Panc1 (cell line): ENCODE measurements around the gene ATRN. TPM values are rescaled to one million over a fixed set of nuclear protein-coding genes. Genes with fewer than 3 reads are reported as not detected.

Experiments
- ATAC-seq: fragments of 200-7000 bp; cut with Tn5 transposase; 2 replicates; pipeline ENCODE4 v1.9.1; 2020; ENCODE audit warnings: mild to moderate bottlenecking, moderate library complexity
- BruUV-seq: library from RNA; stranded (reverse); fragments of 400-500 nt; replicated peaks from 2 replicates; lab custom pipeline; 2021; lab: Mats Ljungman, UMichigan
- CTCF ChIA-PET: fragments of 300-600 bp; sonication (Branson Sonifier 250); formaldehyde crosslinking; loops from one replicate; lab custom pipeline; 2022; ENCODE audit warnings: antibody characterized with exemption; lab: Charles Lee
- POLR2A ChIA-PET: fragments of 300-600 bp; sonication (Branson Sonifier 250); formaldehyde crosslinking; loops from one replicate; lab custom pipeline; 2022; ENCODE audit warnings: antibody characterized with exemption; lab: Charles Lee
- DNase-seq: peaks from one replicate; pipeline ENCODE4 v3.0.0-alpha.2; 2010; ENCODE audit warnings: low read depth, low spot score
- H3K27ac ChIP-seq: 2 replicates; pipeline ENCODE4 v1.5.1; 2011; ENCODE audit warnings: mild to moderate bottlenecking, low read length, inconsistent platforms
- H3K27me3 ChIP-seq: fragments of 200-500 bp; sonication (Bioruptor generic); 2 replicates; pipeline ENCODE4 v1.6.0; 2014; ENCODE audit warnings: low read length, inconsistent platforms; ENCODE audit not compliant: control insufficient read depth, insufficient read depth
- H3K36me3 ChIP-seq: fragments of 200-500 bp; sonication (Bioruptor generic); 2 replicates; pipeline ENCODE4 v1.5.1; 2014; ENCODE audit warnings: inconsistent platforms, mild to moderate bottlenecking, low read length, moderate library complexity; ENCODE audit not compliant: control insufficient read depth, insufficient read depth
- H3K4me1 ChIP-seq: 2 replicates; pipeline ENCODE4 v1.5.1; 2011; ENCODE audit warnings: inconsistent platforms, mild to moderate bottlenecking, low read length, moderate library complexity; ENCODE audit not compliant: control insufficient read depth, insufficient read depth
- H3K4me3 ChIP-seq, 2 experiments: 2 replicates each; pipeline ENCODE4 v1.5.1; 2011 to 2012; ENCODE audit warnings: low read depth in 2 of 2, low read length in 2 of 2, mild to moderate bottlenecking in 2 of 2, inconsistent platforms in 1 of 2, moderate library complexity in 1 of 2
- H3K9me3 ChIP-seq: fragments of 200-500 bp; sonication (Bioruptor generic); 2 replicates; pipeline ENCODE4 v1.5.1; 2014; ENCODE audit warnings: low read depth, mild to moderate bottlenecking, inconsistent platforms, low read length, moderate library complexity; ENCODE audit not compliant: control insufficient read depth, insufficient read depth
- POLR2AphosphoS5 ChIP-seq: IDR thresholded peaks from 2 replicates; pipeline ENCODE4 v1.6.1; 2012; ENCODE audit warnings: mild to moderate bottlenecking, low read depth, low read length, moderate library complexity
- SIN3A ChIP-seq: IDR thresholded peaks from 2 replicates; pipeline ENCODE4 v1.6.1; 2012; ENCODE audit warnings: low read depth, mild to moderate bottlenecking, low read length, moderate library complexity, borderline replicate concordance; ENCODE audit not compliant: insufficient read depth
- TCF7L2 ChIP-seq: IDR thresholded peaks from 2 replicates; pipeline ENCODE4 v1.6.1; 2011; ENCODE audit warnings: mild to moderate bottlenecking, low read depth, low read length, inconsistent platforms
- in situ Hi-C: cut with HindIII; loops from 2 replicates; pipeline ENCODE4 v1.10.0; 2016; ENCODE audit warnings: low sequenced_read_pairs, low pct_unique_long_range_greater_than_20kb
- intact Hi-C: fragments of 100-400 bp; cut with micrococcal nuclease; formaldehyde crosslinking; loops from one replicate; pipeline ENCODE4 v1.10.0; 2022; ENCODE audit not compliant: unreplicated experiment
- total RNA-seq: library from RNA; stranded (reverse); gene quantifications from one replicate; pipeline ENCODE4 v1.2.1, GENCODE V29; 2021; ENCODE audit not compliant: unreplicated experiment
- TF ChIP-seq, protein P1 (sequence below): fragments of 450-650 bp; IDR thresholded peaks from 2 replicates; pipeline ENCODE4 v1.5.1; 2017; ENCODE audit warnings: mild to moderate bottlenecking
- TF ChIP-seq, protein P2 (sequence below), 2 experiments: IDR thresholded peaks; 2 replicates each; pipeline ENCODE4 v1.6.1; 2011 to 2012; ENCODE audit warnings: low read depth in 2 of 2, control low read depth in 1 of 2, low read length in 1 of 2, mild to moderate bottlenecking in 1 of 2, moderate library complexity in 1 of 2; ENCODE audit not compliant: insufficient read depth in 1 of 2

Gene ATRN
- total RNA-seq, 1 experiment from 2014 or later, result 33.8 TPM

DNA sequence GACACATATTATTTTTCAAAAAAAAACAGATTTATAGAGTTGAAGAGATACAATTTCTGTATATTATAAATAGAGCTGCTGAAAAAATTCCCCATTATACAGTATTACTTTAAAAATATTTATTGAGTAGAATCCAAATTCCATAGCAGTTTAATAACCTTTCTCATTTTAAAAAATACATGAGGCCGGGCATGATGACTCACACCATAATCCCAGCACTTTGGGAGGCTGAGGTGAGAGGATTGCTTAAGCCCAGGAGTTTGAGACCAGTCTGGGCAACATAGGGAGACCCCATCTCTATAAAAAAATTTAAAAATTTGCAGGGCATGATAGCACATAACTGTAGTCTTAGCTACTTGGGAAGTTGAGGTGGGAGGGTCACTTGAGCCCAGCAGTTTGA, 13.0 kb downstream of the ATRN start:
- Histone ChIP-seq H3K27ac (no peak overlapping the region), H3K4me3 (no peak overlapping the region), H3K27me3 (no peaks in the 10 kb centered on the region), H3K4me1 (peaks cover 3% of the 10 kb centered on the region; the same call in 1 of the 2 replicates), H3K36me3 (no peaks in the 10 kb centered on the region), H3K9me3 (peaks cover 13% of the 10 kb centered on the region; the same call in 1 of the 2 replicates)
- in situ Hi-C loops (no loop called here), intact Hi-C loops (no loop called here)
- no peak for TF ChIP-seq POLR2AphosphoS5
- TF ChIP-seq, protein P1, sequence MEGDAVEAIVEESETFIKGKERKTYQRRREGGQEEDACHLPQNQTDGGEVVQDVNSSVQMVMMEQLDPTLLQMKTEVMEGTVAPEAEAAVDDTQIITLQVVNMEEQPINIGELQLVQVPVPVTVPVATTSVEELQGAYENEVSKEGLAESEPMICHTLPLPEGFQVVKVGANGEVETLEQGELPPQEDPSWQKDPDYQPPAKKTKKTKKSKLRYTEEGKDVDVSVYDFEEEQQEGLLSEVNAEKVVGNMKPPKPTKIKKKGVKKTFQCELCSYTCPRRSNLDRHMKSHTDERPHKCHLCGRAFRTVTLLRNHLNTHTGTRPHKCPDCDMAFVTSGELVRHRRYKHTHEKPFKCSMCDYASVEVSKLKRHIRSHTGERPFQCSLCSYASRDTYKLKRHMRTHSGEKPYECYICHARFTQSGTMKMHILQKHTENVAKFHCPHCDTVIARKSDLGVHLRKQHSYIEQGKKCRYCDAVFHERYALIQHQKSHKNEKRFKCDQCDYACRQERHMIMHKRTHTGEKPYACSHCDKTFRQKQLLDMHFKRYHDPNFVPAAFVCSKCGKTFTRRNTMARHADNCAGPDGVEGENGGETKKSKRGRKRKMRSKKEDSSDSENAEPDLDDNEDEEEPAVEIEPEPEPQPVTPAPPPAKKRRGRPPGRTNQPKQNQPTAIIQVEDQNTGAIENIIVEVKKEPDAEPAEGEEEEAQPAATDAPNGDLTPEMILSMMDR, result no peak
- TF ChIP-seq, protein P2, sequence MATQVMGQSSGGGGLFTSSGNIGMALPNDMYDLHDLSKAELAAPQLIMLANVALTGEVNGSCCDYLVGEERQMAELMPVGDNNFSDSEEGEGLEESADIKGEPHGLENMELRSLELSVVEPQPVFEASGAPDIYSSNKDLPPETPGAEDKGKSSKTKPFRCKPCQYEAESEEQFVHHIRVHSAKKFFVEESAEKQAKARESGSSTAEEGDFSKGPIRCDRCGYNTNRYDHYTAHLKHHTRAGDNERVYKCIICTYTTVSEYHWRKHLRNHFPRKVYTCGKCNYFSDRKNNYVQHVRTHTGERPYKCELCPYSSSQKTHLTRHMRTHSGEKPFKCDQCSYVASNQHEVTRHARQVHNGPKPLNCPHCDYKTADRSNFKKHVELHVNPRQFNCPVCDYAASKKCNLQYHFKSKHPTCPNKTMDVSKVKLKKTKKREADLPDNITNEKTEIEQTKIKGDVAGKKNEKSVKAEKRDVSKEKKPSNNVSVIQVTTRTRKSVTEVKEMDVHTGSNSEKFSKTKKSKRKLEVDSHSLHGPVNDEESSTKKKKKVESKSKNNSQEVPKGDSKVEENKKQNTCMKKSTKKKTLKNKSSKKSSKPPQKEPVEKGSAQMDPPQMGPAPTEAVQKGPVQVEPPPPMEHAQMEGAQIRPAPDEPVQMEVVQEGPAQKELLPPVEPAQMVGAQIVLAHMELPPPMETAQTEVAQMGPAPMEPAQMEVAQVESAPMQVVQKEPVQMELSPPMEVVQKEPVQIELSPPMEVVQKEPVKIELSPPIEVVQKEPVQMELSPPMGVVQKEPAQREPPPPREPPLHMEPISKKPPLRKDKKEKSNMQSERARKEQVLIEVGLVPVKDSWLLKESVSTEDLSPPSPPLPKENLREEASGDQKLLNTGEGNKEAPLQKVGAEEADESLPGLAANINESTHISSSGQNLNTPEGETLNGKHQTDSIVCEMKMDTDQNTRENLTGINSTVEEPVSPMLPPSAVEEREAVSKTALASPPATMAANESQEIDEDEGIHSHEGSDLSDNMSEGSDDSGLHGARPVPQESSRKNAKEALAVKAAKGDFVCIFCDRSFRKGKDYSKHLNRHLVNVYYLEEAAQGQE (IDR thresholded peaks at IDR 0.05; ENCODE audit: insufficient read depth in 1 of 2, low read depth in 2 of 2, low read length in 1 of 2), result no peak
- TF ChIP-seq TCF7L2, result no peak
- TF ChIP-seq SIN3A, result no peak
- POLR2A ChIA-PET, result interaction anchor here (0.6 to 0.7 kb wide), 2 partner anchors 23 to 219 kb away, joined by 4 to 5 read pairs; no protein-coding TSS in a partner anchor
- CTCF ChIA-PET, result no interaction called here
- no TSS peak for BruUV-seq
- DNase-seq (no peak), ATAC-seq (no peak)

DNA sequence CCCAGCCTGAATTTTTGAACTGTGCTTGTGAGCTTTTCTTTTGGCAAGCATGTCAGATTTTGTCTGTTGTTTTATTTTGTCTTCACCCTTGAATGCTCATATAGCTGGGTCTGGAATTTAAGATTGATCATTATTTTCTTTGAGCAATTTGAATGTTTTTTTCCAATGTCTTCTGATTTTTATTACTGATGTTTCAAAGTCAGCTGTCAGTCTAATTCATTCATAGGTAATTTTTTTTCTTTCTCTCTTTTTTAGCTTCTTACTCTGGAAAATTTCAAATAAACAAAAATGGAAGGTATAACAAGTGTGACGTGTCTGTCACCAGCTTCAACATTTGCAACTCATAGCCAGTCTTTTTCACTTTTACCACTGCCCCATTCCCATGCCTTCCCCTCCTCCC, 15.1 kb downstream of the ATRN start:
- no peak overlapping the region for H3K27ac ChIP-seq
- no peaks in the 10 kb centered on the region for H3K36me3 ChIP-seq
- intact Hi-C loops, result no loop called here
- peaks cover 13% of the 10 kb centered on the region; the same call in 1 of the 2 replicates for H3K9me3 ChIP-seq
- H3K4me3 ChIP-seq, result no peak overlapping the region
- no peak for ATAC-seq
- no peaks in the 10 kb centered on the region for H3K27me3 ChIP-seq
- in situ Hi-C loops, result no loop called here
- peaks cover 3% of the 10 kb centered on the region; the same call in 1 of the 2 replicates for H3K4me1 ChIP-seq
- no TSS peak for BruUV-seq
- ChIA-PET CTCF (no interaction called here), POLR2A (no interaction called here)
- DNase-seq, result no peak
- TF ChIP-seq, protein P2 (IDR thresholded peaks at IDR 0.05; ENCODE audit: insufficient read depth in 1 of 2, low read depth in 2 of 2, low read length in 1 of 2), result no peak
- TF ChIP-seq, protein P1, result no peak
- no peak for TF ChIP-seq TCF7L2
